ENCODE measurements around the gene ALPL. TPM values are rescaled to one million over a fixed set of nuclear protein-coding genes. Genes with fewer than 3 reads are reported as not detected.
A peak's percentile ranks its signal among the peaks of the same experiment; 100 is the strongest.

The ALPL gene
- total and polyA plus RNA-seq, 10 donors: 19.5 to 222 (median 58.1) TPM

DNA sequence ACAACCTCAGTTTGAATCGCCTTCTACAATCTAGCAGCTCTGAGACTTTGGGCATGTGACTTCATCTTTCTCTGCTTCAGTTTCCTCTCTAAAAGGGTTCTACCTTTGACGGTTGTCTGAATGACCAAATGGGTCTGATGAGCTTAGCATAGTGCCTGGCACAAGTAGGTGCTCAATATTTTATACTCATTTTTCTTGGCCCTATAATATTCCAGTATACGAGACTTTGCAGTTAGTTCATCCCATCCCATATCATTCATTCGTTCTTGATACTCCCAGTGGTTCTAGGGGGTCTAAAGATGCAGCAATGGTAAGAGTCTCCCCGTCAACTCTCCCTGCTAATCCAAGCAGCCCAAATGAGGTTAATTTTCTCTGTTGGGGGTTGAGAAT lies 67.6 kb downstream of the ALPL start:
- intact Hi-C loops (cut with DNase I; ENCODE audit: low total_unique reads): loop anchor here (10.0 kb wide), 1 partner anchor 62 kb away; no protein-coding TSS in a partner anchor
- 87 to 97% (median 92%) methylated on average over 5 of the region's 5 CpGs for whole genome bisulfite sequencing, 5 donors
- H3K9me3 ChIP-seq: peaks cover 0 to 4% (median 0%) of the 10 kb centered on the region in 8 donors
- H3K36me3 ChIP-seq: peaks cover 0 to 33% (median 0%) of the 10 kb centered on the region in 6 donors
- DNase-seq: no peak
- TF ChIP-seq POLR2A (IDR thresholded peaks at IDR 0.05) (no peak), POLR2AphosphoS5 (IDR thresholded peaks at IDR 0.05) (no peak)
- TF ChIP-seq, protein P1, sequence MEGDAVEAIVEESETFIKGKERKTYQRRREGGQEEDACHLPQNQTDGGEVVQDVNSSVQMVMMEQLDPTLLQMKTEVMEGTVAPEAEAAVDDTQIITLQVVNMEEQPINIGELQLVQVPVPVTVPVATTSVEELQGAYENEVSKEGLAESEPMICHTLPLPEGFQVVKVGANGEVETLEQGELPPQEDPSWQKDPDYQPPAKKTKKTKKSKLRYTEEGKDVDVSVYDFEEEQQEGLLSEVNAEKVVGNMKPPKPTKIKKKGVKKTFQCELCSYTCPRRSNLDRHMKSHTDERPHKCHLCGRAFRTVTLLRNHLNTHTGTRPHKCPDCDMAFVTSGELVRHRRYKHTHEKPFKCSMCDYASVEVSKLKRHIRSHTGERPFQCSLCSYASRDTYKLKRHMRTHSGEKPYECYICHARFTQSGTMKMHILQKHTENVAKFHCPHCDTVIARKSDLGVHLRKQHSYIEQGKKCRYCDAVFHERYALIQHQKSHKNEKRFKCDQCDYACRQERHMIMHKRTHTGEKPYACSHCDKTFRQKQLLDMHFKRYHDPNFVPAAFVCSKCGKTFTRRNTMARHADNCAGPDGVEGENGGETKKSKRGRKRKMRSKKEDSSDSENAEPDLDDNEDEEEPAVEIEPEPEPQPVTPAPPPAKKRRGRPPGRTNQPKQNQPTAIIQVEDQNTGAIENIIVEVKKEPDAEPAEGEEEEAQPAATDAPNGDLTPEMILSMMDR (IDR thresholded peaks at IDR 0.05 in 8 of 11, conservative IDR thresholded peaks at IDR 0.05 in 3 of 11): no peak
- H3K27ac ChIP-seq: no peak overlapping the region
- no peak overlapping the region for H3K4me3 ChIP-seq
- H3K27me3 ChIP-seq (replicated peaks in 1 of 7): peaks cover 0 to 43% (median 7%) of the 10 kb centered on the region in 7 donors
- H3K4me1 ChIP-seq: peaks cover 0 to 17% (median 12%) of the 10 kb centered on the region in 6 donors

- TF ChIP-seq POLR2A (IDR thresholded peaks at IDR 0.05) (no peak), POLR2AphosphoS5 (IDR thresholded peaks at IDR 0.05) (peak in 1 of 3 donors; percentile 47)
- TF ChIP-seq, protein P1 (IDR thresholded peaks at IDR 0.05 in 8 of 11, conservative IDR thresholded peaks at IDR 0.05 in 3 of 11): no peak
- Histone ChIP-seq H3K4me1 (peaks cover 0 to 17% (median 12%) of the 10 kb centered on the region in 6 donors), H3K9me3 (no peaks in the 10 kb centered on the region), H3K27me3 (replicated peaks in 1 of 7) (peaks cover 0 to 43% (median 7%) of the 10 kb centered on the region in 7 donors), H3K27ac (no peak overlapping the region), H3K36me3 (peaks cover 0 to 27% (median 0%) of the 10 kb centered on the region in 6 donors), H3K4me3 (no peak overlapping the region)
- 88 to 94% (median 92%) methylated on average over 4 to 26 of the region's 26 CpGs for WGBS, 5 donors
- DNase-seq: no peak
- intact Hi-C loops (cut with DNase I; ENCODE audit: low total_unique reads): loop anchor here (10.0 kb wide), 1 partner anchor 63 kb away; no protein-coding TSS in a partner anchor
Measured at GRCh38 chr1:21577324-21577723, 68.1 kb downstream of the ALPL start.

DNA sequence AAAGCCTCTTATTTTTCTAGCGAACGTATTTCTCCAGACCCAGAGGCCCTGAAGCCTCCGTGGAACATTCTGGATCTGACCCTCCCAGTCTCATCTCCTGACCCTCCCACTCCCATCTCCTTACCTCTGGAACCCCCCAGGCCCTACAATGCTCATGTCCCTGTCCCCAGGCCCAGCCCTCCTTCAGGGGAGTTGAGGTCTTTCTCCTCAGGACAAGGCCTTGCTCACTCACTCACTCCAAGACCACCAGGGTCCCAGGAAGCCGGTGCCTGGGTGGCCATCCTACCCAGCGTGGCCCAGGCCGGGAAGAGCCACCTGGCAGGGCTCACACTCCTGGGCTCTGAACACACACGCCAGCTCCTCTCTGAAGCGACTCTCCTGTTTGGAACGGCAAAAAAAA lies 68.7 kb downstream of the ALPL start:
- Histone ChIP-seq H3K4me3 (no peak overlapping the region), H3K4me1 (peaks cover 0 to 17% (median 12%) of the 10 kb centered on the region in 6 donors), H3K27ac (no peak overlapping the region), H3K9me3 (no peaks in the 10 kb centered on the region), H3K36me3 (peaks cover 0 to 21% (median 0%) of the 10 kb centered on the region in 6 donors), H3K27me3 (replicated peaks in 1 of 7) (peaks cover 0 to 42% (median 7%) of the 10 kb centered on the region in 7 donors)
- intact Hi-C loops (cut with DNase I; ENCODE audit: low total_unique reads): loop anchor here (10.0 kb wide), 1 partner anchor 63 kb away; no protein-coding TSS in a partner anchor
- 85 to 95% (median 92%) methylated on average over 9 of the region's 9 CpGs for WGBS, 5 donors
- DNase-seq: no peak
- TF ChIP-seq POLR2A (IDR thresholded peaks at IDR 0.05): no peak
- peak in 1 of 3 donors; percentile 6 for TF ChIP-seq POLR2AphosphoS5 (IDR thresholded peaks at IDR 0.05)
- TF ChIP-seq, protein P1 (IDR thresholded peaks at IDR 0.05 in 8 of 11, conservative IDR thresholded peaks at IDR 0.05 in 3 of 11): no peak

- no peak overlapping the region for H3K27ac ChIP-seq
- H3K4me1 ChIP-seq: peaks cover 0 to 11% (median 2%) of the 10 kb centered on the region in 6 donors
- DNase-seq: no peak
- H3K27me3 ChIP-seq (replicated peaks in 1 of 7): peaks cover 0 to 38% (median 1%) of the 10 kb centered on the region in 7 donors
- H3K9me3 ChIP-seq: no peaks in the 10 kb centered on the region
- TF ChIP-seq POLR2AphosphoS5 (IDR thresholded peaks at IDR 0.05) (no peak), POLR2A (IDR thresholded peaks at IDR 0.05) (no peak)
- TF ChIP-seq, protein P1 (IDR thresholded peaks at IDR 0.05 in 8 of 11, conservative IDR thresholded peaks at IDR 0.05 in 3 of 11): no peak
- H3K36me3 ChIP-seq: peaks cover 0 to 20% (median 0%) of the 10 kb centered on the region in 6 donors
- no peak overlapping the region for H3K4me3 ChIP-seq
- WGBS, 5 donors: 51 to 62% (median 60%) methylated on average over 3 of the region's 3 CpGs
- intact Hi-C loops (cut with DNase I; ENCODE audit: low total_unique reads): loop anchor here (10.0 kb wide), 1 partner anchor 65 kb away; no protein-coding TSS in a partner anchor
Measured at GRCh38 chr1:21579791-21580190, 70.6 kb downstream of the ALPL start.
